ENCODE measurements around the gene INSM1.

INSM1 gene

GRCh38 chr20:20367575-20368417 lies at the start of gene INSM1:
INSM1 (plus strand) TSS chr20:20368104; CDS start chr20:20368268, 164 bp downstream.
- no peak within 1 kb of the TSS for H3K4me3 ChIP-seq (ENCODE audit: low read depth, low read length)
- TF ChIP-seq, protein P1, sequence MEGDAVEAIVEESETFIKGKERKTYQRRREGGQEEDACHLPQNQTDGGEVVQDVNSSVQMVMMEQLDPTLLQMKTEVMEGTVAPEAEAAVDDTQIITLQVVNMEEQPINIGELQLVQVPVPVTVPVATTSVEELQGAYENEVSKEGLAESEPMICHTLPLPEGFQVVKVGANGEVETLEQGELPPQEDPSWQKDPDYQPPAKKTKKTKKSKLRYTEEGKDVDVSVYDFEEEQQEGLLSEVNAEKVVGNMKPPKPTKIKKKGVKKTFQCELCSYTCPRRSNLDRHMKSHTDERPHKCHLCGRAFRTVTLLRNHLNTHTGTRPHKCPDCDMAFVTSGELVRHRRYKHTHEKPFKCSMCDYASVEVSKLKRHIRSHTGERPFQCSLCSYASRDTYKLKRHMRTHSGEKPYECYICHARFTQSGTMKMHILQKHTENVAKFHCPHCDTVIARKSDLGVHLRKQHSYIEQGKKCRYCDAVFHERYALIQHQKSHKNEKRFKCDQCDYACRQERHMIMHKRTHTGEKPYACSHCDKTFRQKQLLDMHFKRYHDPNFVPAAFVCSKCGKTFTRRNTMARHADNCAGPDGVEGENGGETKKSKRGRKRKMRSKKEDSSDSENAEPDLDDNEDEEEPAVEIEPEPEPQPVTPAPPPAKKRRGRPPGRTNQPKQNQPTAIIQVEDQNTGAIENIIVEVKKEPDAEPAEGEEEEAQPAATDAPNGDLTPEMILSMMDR (IDR thresholded peaks at IDR 0.05; ENCODE audit: low read depth, low read length) = no peak
- no peak for DNase-seq (ENCODE audit: low read depth, low spot score)
- in situ Hi-C loops (cut with HindIII; ENCODE audit: low sequenced_read_pairs) = no loop called here

DNA sequence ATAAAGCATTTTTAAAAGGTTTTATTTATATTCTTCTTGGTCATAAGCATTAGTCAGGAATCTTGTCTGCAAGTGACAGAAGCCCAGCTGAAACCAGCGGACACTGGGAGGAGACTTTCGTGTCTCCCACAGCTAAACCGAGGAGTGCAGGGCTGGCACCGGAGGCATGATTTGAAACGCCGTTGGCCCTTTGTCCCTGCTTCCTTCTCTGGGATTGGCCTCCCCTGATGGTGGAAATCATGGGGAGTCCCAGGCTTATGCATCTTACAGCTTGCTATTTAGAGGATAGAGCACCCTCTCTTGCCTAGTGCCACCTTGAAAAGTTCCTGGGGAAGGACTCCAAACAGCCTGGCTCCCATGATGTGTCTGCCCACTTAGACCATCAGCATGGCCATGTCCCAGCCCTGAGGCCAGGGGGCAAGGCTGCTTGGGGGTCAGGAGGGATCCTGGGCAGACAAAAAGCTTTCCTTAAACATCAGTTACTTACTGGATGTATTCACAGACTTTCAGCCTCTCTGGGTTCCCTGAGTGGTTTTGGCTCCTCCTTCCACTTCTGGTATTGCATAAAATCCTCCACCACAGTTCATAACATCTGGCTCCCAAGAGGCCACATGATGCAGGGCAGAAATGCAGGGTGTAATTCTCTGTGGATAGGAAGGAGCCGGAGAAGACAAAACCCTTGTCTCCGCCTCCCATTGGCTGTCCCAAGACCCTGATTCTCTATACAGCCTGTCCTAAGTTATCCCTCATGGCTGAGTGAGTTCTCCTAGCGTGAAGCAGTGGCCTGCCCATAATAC lies 49.3 kb upstream of the INSM1 start:
- TF ChIP-seq, protein P1 (IDR thresholded peaks at IDR 0.05; ENCODE audit: low read depth, low read length) = no peak
- in situ Hi-C loops (cut with HindIII; ENCODE audit: low sequenced_read_pairs) = no loop called here
- DNase-seq (ENCODE audit: low read depth, low spot score) = no peak
- no peak overlapping the region for H3K4me3 ChIP-seq (ENCODE audit: low read depth, low read length)

GRCh38 chr20:20321134-20321533 lies 46.8 kb upstream of the INSM1 start:
- in situ Hi-C loops (cut with HindIII; ENCODE audit: low sequenced_read_pairs) = no loop called here
- TF ChIP-seq, protein P1 (IDR thresholded peaks at IDR 0.05; ENCODE audit: low read depth, low read length) = no peak
- DNase-seq (ENCODE audit: low read depth, low spot score) = no peak
- H3K4me3 ChIP-seq (ENCODE audit: low read depth, low read length) = no peak overlapping the region

DNA sequence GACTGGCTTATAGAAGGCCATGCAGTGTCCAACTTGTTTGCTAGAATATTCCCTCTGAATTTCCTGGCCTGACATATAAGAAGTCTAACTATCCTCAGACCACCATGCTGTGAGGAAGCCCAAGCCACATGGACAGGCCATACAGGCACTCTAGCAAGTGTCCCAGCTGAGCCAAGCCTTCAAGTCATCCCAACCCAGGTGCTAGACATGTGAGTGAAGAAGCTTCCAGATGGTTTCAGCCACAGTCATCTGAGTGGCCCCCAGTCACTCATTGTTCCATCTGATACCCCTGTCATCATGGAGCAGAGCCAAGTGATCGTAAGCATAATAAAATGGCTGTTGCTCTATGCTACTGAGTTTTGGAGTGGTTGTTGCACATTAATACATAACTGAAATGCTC lies 46.0 kb upstream of the INSM1 start:
- in situ Hi-C loops (cut with HindIII; ENCODE audit: low sequenced_read_pairs) = no loop called here
- no peak for DNase-seq (ENCODE audit: low read depth, low spot score)
- no peak overlapping the region for H3K4me3 ChIP-seq (ENCODE audit: low read depth, low read length)
- TF ChIP-seq, protein P1 (IDR thresholded peaks at IDR 0.05; ENCODE audit: low read depth, low read length) = no peak

GRCh38 chr20:20322912-20323311 lies 45.0 kb upstream of the INSM1 start:
- no peak overlapping the region for H3K4me3 ChIP-seq (ENCODE audit: low read depth, low read length)
- TF ChIP-seq, protein P1 (IDR thresholded peaks at IDR 0.05; ENCODE audit: low read depth, low read length) = no peak
- DNase-seq (ENCODE audit: low read depth, low spot score) = no peak
- in situ Hi-C loops (cut with HindIII; ENCODE audit: low sequenced_read_pairs) = no loop called here

DNA sequence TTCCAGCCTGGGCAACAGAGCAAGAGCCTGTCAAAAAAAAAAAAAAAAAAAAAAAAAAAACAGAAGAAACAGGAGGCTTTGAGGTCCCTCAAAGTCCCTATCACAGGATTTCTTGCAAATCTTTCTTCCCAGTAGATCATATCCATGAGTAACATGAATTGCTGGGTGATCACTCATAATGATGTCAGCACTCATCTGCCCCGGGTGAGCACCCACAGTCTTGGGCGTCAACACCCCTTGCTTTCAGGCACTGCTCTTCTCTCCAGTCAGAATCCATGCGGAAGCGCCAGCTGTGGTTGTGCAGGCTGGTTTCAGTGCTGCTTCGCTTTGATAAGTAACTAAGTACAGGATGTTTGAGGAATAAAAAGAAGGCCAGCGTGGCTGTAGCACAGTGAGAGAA lies 40.2 kb upstream of the INSM1 start:
- no peak overlapping the region for H3K4me3 ChIP-seq (ENCODE audit: low read depth, low read length)
- in situ Hi-C loops (cut with HindIII; ENCODE audit: low sequenced_read_pairs) = no loop called here
- TF ChIP-seq, protein P1 (IDR thresholded peaks at IDR 0.05; ENCODE audit: low read depth, low read length) = no peak
- DNase-seq (ENCODE audit: low read depth, low spot score) = no peak

Measured in astrocyte of the spinal cord (primary cell).